NCI-H82 treated with DMSO at 0.1 percent for 48 hours (cell line): ENCODE measurements around the gene PWWP2A.

Experiments used
- DNase-seq: peaks from one replicate; lab custom pipeline; 2025; ENCODE audit not compliant: unreplicated experiment; lab: John Stamatoyannopoulos, UW

The PWWP2A gene

DNA sequence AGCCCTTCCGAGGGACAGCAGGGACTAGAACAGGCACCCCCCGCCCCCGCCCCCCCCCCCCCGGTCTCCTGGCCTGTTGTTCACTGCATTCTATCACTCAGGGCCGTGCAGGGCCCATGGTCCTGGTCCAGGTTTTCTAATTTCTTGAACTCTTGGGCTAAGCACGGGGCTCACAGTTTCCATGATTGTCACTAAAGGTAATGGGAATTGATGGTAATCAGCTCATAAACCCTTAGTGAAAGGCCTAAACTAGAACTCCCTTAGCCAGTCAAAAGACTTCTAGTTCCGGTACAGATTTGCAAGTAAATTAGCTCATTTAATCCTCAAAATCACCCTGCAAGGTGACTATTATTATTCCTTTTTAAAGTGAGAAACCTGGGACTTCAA is 14.7 kb upstream of the PWWP2A start:
- no peak for DNase-seq

DNA sequence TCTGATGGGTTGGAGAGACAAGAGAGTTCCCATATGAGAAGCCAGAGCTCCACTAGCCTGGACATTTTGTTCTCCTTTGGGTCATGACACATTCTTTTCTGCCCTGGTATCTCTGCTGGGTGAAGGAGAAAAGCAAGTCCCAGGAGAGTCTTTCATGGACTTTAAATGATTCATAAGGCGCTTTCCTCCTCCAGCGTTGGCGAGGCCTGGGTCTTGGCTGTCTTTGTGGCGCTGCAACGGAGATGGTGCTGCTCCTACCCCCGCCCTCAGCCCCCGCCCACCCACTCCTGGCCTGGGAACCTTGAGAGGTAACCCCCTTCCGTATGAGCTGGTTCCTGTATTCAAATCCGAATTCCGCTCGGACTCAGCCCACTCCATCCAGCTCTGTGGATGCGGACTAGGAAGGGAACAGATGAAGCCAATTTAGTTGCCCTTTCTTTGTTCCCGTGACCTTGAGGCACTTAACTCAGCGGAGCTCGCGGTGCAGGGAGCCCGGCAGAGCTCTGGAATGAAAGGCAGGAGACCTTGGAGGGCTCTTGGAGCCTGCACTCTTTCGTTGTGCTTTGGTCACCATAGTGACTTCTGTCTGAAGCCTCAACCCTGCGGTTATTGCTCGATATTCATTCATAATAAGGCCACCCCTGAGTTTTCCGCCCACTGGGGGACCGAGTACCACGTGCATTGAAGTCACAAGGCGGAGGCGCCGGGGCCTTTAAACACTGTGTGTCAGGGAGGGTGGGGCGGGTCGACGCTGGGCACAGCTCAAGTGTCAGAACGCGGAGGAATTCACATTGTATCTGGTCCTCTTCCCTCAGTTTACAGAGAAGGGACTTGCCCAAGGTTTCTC is 14.0 kb upstream of the PWWP2A start:
- no peak for DNase-seq

- DNase-seq, result no peak
These were observed 10.6 kb upstream of the PWWP2A start for GRCh38 chr5:160129841-160130240.

DNA sequence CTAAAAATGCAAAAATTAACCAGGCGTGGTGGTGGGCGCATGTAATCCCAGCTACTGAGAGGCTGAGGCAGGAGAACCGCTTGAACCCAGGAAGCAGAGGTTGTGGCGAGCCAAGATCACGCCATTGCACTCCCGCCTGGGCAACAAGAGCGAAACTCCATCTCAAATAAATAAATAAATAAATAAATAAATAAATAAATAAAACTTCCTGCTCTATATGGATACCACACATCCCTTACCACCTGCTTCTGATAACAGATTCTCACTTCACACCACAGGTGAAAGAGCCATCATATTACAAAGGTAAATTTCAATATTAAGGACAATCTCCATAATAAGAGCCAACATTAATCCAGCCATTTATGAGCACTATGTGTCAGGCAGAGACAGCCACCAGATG is 9.4 kb upstream of the PWWP2A start:
- DNase-seq, result no peak

DNA sequence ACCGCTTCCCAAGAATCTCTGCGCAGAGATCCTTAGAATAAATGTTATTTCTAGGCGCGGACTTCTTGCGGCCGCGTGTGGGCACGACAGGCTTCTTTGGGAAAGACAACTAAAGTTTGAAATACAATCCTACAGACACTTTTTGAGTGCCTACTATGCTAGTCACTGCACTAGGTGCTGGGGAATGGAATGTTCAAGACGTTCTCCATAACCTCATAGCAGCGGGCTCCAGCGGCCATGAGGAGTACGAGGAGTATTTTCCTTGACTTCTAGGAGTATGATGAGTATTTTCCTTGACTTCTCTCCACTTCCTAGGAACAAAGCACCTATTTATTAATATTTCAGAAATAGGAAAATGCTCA is 636 bp upstream of the PWWP2A start:
- no peak for DNase-seq

DNA sequence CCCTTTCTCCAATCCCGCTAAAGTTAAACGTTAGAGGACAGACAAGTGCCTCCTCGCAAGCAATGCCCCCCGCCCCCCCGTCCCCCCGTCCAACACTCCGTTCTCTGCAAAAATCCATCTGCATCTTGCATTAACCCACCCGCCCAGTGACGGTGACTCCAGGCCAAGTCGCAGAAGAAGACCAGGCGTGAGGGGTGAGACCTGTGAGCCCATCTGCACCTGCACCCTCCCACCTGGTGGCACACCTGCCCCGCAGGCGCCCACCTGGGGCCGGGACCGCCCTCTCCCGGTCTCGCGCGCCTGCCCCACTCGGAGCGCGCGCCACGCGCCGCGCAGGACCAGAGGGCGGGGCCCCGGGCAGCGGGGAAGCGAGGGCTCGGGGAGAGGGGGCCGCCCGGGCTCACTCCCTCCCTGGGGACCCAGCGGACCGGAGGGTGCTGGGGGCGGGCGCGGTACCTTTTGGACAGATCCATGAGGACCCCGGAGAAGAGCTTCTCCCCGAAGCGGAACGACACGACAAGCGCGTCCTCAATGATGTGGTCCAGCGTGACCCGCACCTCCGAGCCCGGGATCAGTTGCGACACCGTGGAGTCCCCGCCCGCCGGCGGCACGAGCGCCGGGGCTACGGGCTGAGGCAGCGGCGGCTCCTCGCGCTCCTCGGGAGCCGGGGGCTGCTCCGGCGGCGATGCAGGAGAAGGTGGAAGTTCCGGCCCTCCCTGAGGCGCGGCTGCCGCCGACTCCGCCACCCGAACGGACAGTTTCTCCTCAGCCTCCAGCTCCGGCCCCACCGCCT is 705 bp downstream of the PWWP2A start:
- no peak for DNase-seq

- no peak for DNase-seq
These were observed 2.3 kb downstream of the PWWP2A start for GRCh38 chr5:160116991-160117390.

GRCh38 chr5:160108124-160108523 is 11.1 kb downstream of the PWWP2A start:
- no peak for DNase-seq

- DNase-seq, result no peak
These were observed 13.4 kb downstream of the PWWP2A start for GRCh38 chr5:160105686-160106360.

- DNase-seq, result no peak
These were observed 21.3 kb downstream of the PWWP2A start for GRCh38 chr5:160097991-160098390.

GRCh38 chr5:160096178-160096577 is 23.1 kb downstream of the PWWP2A start:
- no peak for DNase-seq

DNA sequence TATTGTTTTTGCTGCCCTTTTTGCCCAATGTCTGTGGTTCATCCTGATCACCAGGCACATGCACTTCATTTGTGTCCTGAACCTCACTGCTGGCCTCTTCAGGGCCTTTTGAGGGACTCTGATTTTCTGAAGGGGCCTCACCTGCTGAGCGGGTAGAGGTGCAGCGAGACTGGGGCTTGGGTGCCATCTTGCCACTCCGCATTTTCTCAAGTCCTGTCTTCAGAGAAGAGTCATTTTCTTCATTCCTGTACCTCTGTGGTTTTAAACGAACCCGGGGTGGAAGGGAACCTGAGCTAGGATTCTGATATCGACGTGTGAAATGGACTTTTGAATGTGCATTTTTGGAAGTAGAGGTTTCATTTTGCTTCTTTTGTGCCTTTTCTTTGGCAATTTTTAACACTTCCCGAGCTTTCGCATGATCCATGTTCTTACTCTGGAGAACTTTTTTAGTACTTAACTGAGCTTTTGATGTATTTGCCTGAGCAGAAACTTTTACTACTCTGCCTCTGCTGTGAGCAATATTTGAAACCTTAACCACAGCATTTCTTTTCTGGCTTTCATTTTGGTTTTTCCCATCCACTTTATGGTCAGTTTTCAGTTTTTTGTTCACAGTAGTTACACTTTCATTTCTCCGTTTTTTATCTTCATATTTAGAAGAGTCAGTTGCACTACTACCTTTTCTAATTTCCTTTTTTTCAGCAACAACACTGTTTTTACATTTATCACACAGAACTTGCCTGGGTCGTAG is 26.1 kb downstream of the PWWP2A start:
- DNase-seq, result no peak

DNA sequence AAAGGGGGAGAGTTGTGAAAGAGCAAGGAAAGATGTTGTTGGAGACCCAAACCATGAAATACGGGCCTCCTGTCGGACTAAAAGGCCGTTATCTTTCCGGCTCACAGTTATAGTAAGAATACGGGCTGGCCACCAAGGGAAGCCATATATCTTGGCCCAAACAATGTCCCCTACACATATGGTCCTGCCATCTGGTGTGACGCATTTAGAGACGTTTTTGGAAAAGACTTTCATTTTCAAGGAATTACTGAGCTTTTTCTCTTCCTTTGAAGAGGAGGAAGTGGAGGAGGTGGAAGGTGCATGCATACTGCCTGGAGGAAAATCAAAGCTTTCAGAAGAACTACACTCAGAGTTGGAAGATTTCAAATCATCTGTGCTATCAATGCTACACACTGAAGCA is 26.7 kb downstream of the PWWP2A start:
- DNase-seq, result no peak

DNA sequence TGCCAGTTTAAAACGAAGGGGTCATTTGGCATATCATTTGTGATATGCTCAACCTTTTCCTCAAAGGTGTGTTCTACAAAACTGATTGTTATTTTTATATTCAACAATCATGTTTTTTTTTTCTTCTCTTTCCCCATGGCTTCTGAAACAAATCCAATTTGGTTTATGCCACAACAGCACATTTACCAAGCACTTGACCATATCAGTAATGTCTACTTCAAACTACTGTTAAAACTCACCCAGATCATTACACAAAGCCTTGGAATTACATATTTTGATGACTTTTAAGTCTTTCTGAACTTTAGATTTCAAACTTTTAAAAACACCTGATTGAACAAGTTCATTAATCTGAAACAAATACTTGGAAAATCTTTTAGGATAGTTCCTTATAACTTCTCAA is 29.2 kb downstream of the PWWP2A start:
- no peak for DNase-seq

GRCh38 chr5:160089531-160089930 is 29.7 kb downstream of the PWWP2A start:
- DNase-seq, result no peak

GRCh38 chr5:160088805-160089204 is 30.4 kb downstream of the PWWP2A start:
- no peak for DNase-seq

DNA sequence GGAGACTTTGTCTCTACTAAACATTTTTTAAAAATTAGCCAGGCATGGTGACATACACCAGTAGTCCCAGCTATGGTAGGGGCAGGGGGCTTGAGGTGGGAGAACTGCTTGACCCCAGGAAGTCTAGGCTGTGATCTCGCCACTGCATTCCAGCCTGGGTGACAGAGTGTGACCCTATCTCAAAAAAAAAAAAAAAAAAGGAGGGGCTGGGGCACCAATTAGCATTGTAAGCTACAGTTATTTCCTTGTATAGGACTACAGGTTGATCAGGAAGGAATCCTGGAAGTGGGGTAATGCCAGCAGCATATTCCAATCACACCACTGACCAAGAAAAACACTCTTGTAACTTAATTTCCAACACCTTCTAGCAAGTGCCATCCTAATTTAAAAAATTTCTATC is 32.1 kb downstream of the PWWP2A start:
- no peak for DNase-seq

DNA sequence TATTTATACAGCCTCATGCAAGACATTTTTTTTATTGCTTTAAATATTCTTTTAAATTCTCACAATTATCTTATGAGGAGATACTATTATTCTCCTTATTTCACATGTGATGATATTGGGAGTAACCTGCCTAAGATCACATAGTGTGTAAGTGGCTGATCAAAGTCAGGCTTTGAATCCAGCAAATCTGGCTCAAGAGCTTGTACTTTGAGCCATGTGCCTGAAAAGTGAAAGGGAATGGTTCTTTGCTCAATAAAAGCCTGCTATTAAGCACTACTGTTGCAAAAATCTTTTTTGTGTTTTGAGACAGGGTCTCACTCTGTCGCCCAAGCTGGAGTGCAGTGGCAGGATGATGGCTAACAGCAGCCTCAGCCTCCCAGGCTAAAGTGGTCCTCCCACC is 35.1 kb downstream of the PWWP2A start:
- DNase-seq, result no peak

GRCh38 chr5:160083501-160083900 is 35.7 kb downstream of the PWWP2A start:
- DNase-seq, result no peak

GRCh38 chr5:160082614-160083500 is 36.4 kb downstream of the PWWP2A start:
- DNase-seq, result no peak
